Endothelial cell of umbilical vein (primary cell): Measurements from ENCODE around the gene DNA2. TPM values are rescaled to one million over a fixed set of nuclear protein-coding genes. Genes with fewer than 3 reads are reported as not detected.

Experiments
- BruUV-seq: library from RNA; stranded (reverse); fragments of 400-500 nt; replicated peaks from 2 replicates; lab custom pipeline; 2021; lab: Mats Ljungman, UMichigan
- CTCF ChIA-PET: fragments of 300-600, 350-600 bp; sonication (Branson Sonifier 250); formaldehyde crosslinking; loops from one replicate; lab custom pipeline; 2021; ENCODE audit warnings: antibody characterized with exemption, inconsistent platforms; lab: Charles Lee
- POLR2A ChIA-PET: fragments of 300-600, 350-600 bp; sonication (Branson Sonifier 250); formaldehyde crosslinking; loops from one replicate; lab custom pipeline; 2021; ENCODE audit warnings: antibody characterized with exemption, inconsistent platforms; lab: Charles Lee
- DNase-seq: peaks from one replicate; pipeline ENCODE4 v3.0.0-alpha.2; 2011; ENCODE audit warnings: low read depth, low spot score
- FAIRE-seq: peaks from 2 replicates; lab custom pipeline; 2011; peaks lifted over from hg19 to GRCh38; lab: Jason Lieb, UNC
- H2AFZ ChIP-seq: 2 replicates; pipeline ENCODE4 v1.6.0; 2012; ENCODE audit warnings: low read depth, low read length, control low read depth, inconsistent platforms
- H3K27ac ChIP-seq: 2 replicates; pipeline ENCODE4 v1.5.1; 2011; ENCODE audit warnings: low read depth, mild to moderate bottlenecking, control low read depth, low read length, moderate library complexity; ENCODE audit not compliant: insufficient read depth
- H3K27me3 ChIP-seq, 2 experiments: 2 replicates each; pipeline versions ENCODE4 v1.6.0 to v1.6.1; 2011; ENCODE audit warnings: low read length in 2 of 2, mixed read lengths in 1 of 2; ENCODE audit not compliant: control insufficient read depth in 2 of 2, insufficient read depth in 2 of 2
- H3K36me3 ChIP-seq, 2 experiments: 2 replicates in 1 of 2; 3 replicates in 1 of 2; pipeline ENCODE4 v1.5.1; 2011; ENCODE audit warnings: low read length in 2 of 2, mild to moderate bottlenecking in 1 of 2, moderate library complexity in 1 of 2; ENCODE audit not compliant: control insufficient read depth in 2 of 2, insufficient read depth in 2 of 2; ENCODE audit errors: extremely low read depth in 1 of 2
- H3K4me1 ChIP-seq: 3 replicates; pipeline ENCODE4 v1.5.1; 2011; ENCODE audit warnings: mild to moderate bottlenecking, low read length; ENCODE audit not compliant: control insufficient read depth, insufficient read depth; ENCODE audit errors: extremely low read depth
- H3K4me2 ChIP-seq: 2 replicates; pipeline ENCODE4 v1.6.1; 2011; ENCODE audit warnings: low read length, control low read depth, mixed read lengths; ENCODE audit not compliant: insufficient read depth
- H3K4me3 ChIP-seq, 3 experiments: fragments of 200-600 bp in 1 of 3; sonication (generic), shearing (Covaris generic) in 1 of 3; replicated peaks in 1 of 3; 2 replicates each; pipeline ENCODE4 v1.5.1; 2011 to 2016; ENCODE audit warnings: control low read depth in 3 of 3, low read length in 3 of 3, mild to moderate bottlenecking in 2 of 3, inconsistent platforms in 1 of 3, low read depth in 1 of 3, moderate library complexity in 1 of 3; ENCODE audit not compliant: insufficient read depth in 1 of 3
- H3K79me2 ChIP-seq: 2 replicates; pipeline ENCODE4 v1.6.0; 2012; ENCODE audit warnings: low read length, inconsistent platforms; ENCODE audit not compliant: control insufficient read depth, insufficient read depth
- H3K9ac ChIP-seq: replicated peaks from 2 replicates; pipeline ENCODE3; 2011; ENCODE audit warnings: low read length, control low read depth; ENCODE audit not compliant: insufficient read depth; ENCODE audit errors: extremely low read depth
- H3K9me1 ChIP-seq: replicated peaks from 3 replicates; pipeline ENCODE4 v1.6.0; 2011; ENCODE audit warnings: mild to moderate bottlenecking, low read length; ENCODE audit not compliant: control insufficient read depth, insufficient read depth; ENCODE audit errors: extremely low read depth
- H3K9me3 ChIP-seq: replicated peaks from 2 replicates; pipeline ENCODE4 v1.5.1; 2012; ENCODE audit warnings: low read length, inconsistent platforms; ENCODE audit not compliant: control insufficient read depth, insufficient read depth
- H4K20me1 ChIP-seq: replicated peaks from 2 replicates; pipeline ENCODE3; 2011; ENCODE audit warnings: mild to moderate bottlenecking, low read length; ENCODE audit not compliant: control insufficient read depth, insufficient read depth; ENCODE audit errors: extremely low read depth
- EZH2 ChIP-seq: IDR thresholded peaks from 2 replicates; pipeline ENCODE4 v1.6.1; 2012; ENCODE audit warnings: borderline replicate concordance, low read depth, mild to moderate bottlenecking, moderate library complexity, low read length, inconsistent platforms; ENCODE audit not compliant: severe bottlenecking
- FOS ChIP-seq: IDR thresholded peaks from 2 replicates; pipeline ENCODE4 v1.6.1; 2011; ENCODE audit warnings: mild to moderate bottlenecking, low read length, moderate library complexity, borderline replicate concordance; ENCODE audit not compliant: insufficient read depth
- GATA2 ChIP-seq: IDR thresholded peaks from 2 replicates; pipeline ENCODE4 v1.7.0; 2011; ENCODE audit warnings: low read depth, mild to moderate bottlenecking, moderate library complexity, mixed read lengths, low read length; ENCODE audit not compliant: insufficient read length, insufficient read depth
- JUN ChIP-seq: IDR thresholded peaks from 2 replicates; pipeline ENCODE4 v1.6.1; 2011; ENCODE audit warnings: borderline replicate concordance, low read depth; ENCODE audit not compliant: insufficient read length, insufficient read depth
- MYC ChIP-seq: IDR thresholded peaks from one replicate; pipeline ENCODE4 v1.6.1; 2011; ENCODE audit warnings: mild to moderate bottlenecking, low read depth, low read length
- POLR2A ChIP-seq: IDR thresholded peaks from 2 replicates; pipeline ENCODE4 v1.6.1; 2012; ENCODE audit warnings: low read depth, mild to moderate bottlenecking, control low read depth, low read length
- POLR2AphosphoS5 ChIP-seq: IDR thresholded peaks from 2 replicates; pipeline ENCODE4 v1.6.1; 2012; ENCODE audit warnings: low read depth, mild to moderate bottlenecking, control low read depth, low read length, moderate library complexity; ENCODE audit not compliant: insufficient read depth
- dilution Hi-C: fragments of 300-500 bp; cut with MboI; formaldehyde crosslinking; loops from one replicate; pipeline ENCODE4 v1.15.0; 2019; ENCODE audit warnings: low sequenced_read_pairs; ENCODE audit not compliant: extremely low pct_ligation_motif_present
- intact Hi-C: fragments of 100-400 bp; cut with micrococcal nuclease; formaldehyde crosslinking; loops from one replicate; pipeline ENCODE4 v1.10.0; 2022
- polyA plus RNA-seq, 4 experiments: library from polyadenylated mRNA; depleted of rRNA in 3 of 4; stranded (reverse) in 3 of 4; unstranded in 1 of 4; fragments of >200 nt; gene quantifications; 2 replicates each; pipeline versions ENCODE4 v1.2.1 to v1.2.3, GENCODE V29; 2011 to 2012; ENCODE audit warnings: missing spikeins in 1 of 4
- total RNA-seq: library from RNA; stranded (reverse); gene quantifications from 2 replicates; pipeline ENCODE4 v1.2.3, GENCODE V29; 2021
- TF ChIP-seq, protein P1 (sequence below): IDR thresholded peaks from 2 replicates; pipeline ENCODE4 v1.6.1; 2011; ENCODE audit not compliant: insufficient read depth, insufficient read length
- TF ChIP-seq, protein P2 (sequence below), 2 donors: IDR thresholded peaks; 1 replicate in 1 of 2; 2 replicates in 1 of 2; pipeline ENCODE4 v1.5.1; 2011; ENCODE audit warnings: low read length in 2 of 2, mild to moderate bottlenecking in 2 of 2, moderate library complexity in 2 of 2, control low read depth in 1 of 2, inconsistent platforms in 1 of 2, low read depth in 1 of 2; ENCODE audit not compliant: insufficient read depth in 1 of 2; ENCODE audit errors: extremely low read depth in 1 of 2

Gene DNA2
- total and polyA plus RNA-seq, 2 donors (not counting 3 experiments of a cell fraction or from before 2014, with no cell fraction given) = 3.5 to 18.1 TPM

DNA sequence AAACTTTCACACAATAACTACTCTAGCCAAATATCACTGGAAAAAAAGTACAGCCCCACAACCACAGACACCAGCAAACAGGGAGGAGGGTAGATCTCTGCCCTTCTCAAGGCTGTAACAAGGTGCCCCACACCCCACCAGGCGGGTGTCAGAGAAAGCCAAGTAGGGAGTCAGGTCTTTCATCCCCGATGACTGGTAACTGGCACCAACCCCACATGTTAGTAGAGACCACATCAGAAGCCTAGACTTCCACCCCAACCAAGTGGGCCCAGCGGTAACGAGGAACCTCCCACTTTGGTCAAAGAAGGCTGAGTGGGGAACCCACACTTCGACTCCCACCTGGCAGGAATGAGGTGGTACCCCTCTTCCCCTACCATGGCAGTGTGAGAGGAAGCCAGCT lies 48.3 kb downstream of the DNA2 start:
- Histone ChIP-seq H3K4me2 (no peak overlapping the region), H3K9me1 (no peaks in the 10 kb centered on the region), H3K36me3 (peaks cover 0 to 11% of the 10 kb centered on the region in 2 experiments), H3K27me3 (no peaks in the 10 kb centered on the region), H3K4me3 (no peak overlapping the region), H3K27ac (no peak overlapping the region), H3K9me3 (no peaks in the 10 kb centered on the region), H3K4me1 (no peaks in the 10 kb centered on the region), H3K79me2 (no peaks in the 10 kb centered on the region), H2AFZ (no peak overlapping the region), H4K20me1 (no peaks in the 10 kb centered on the region), H3K9ac (no peak overlapping the region)
- no peak for FAIRE-seq
- ChIA-PET POLR2A (no interaction called here), CTCF (interaction anchor here (1.5 kb wide), 1 partner anchor 15 kb away, joined by 3 read pairs; no protein-coding TSS in a partner anchor)
- peak; percentile 17 for DNase-seq
- BruUV-seq = no TSS peak
- dilution Hi-C loops (no loop called here), intact Hi-C loops (no loop called here)
- TF ChIP-seq GATA2 = no peak
- no peak for TF ChIP-seq MYC
- TF ChIP-seq POLR2AphosphoS5 = no peak
- TF ChIP-seq JUN = no peak
- TF ChIP-seq EZH2 = no peak
- TF ChIP-seq, protein P1, sequence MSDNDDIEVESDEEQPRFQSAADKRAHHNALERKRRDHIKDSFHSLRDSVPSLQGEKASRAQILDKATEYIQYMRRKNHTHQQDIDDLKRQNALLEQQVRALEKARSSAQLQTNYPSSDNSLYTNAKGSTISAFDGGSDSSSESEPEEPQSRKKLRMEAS = no peak
- TF ChIP-seq POLR2A = no peak
- TF ChIP-seq, protein P2, sequence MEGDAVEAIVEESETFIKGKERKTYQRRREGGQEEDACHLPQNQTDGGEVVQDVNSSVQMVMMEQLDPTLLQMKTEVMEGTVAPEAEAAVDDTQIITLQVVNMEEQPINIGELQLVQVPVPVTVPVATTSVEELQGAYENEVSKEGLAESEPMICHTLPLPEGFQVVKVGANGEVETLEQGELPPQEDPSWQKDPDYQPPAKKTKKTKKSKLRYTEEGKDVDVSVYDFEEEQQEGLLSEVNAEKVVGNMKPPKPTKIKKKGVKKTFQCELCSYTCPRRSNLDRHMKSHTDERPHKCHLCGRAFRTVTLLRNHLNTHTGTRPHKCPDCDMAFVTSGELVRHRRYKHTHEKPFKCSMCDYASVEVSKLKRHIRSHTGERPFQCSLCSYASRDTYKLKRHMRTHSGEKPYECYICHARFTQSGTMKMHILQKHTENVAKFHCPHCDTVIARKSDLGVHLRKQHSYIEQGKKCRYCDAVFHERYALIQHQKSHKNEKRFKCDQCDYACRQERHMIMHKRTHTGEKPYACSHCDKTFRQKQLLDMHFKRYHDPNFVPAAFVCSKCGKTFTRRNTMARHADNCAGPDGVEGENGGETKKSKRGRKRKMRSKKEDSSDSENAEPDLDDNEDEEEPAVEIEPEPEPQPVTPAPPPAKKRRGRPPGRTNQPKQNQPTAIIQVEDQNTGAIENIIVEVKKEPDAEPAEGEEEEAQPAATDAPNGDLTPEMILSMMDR (IDR thresholded peaks at IDR 0.05; ENCODE audit: extremely low read depth in 1 of 2, insufficient read depth in 1 of 2, low read depth in 1 of 2, low read length in 2 of 2) = no peak
- no peak for TF ChIP-seq FOS
